ENCODE measurements around the gene DUSP16. TPM values are rescaled to one million over a fixed set of nuclear protein-coding genes. Genes with fewer than 3 reads are reported as not detected.
A peak's percentile ranks its signal among the peaks of the same experiment; 100 is the strongest.

Gene DUSP16
- total RNA-seq, 2 donors from 2014 or later, result 12.9 to 23.4 TPM

GRCh38 chr12:12539028-12539810 lies 23.4 kb downstream of the DUSP16 start:
- no peak for TF ChIP-seq CTCF (IDR thresholded peaks at IDR 0.05)
- Histone ChIP-seq H3K4me3 (no peak overlapping the region), H3K4me1 (ENCODE audit: control insufficient read depth in 1 of 2, low read depth in 2 of 2) (peaks cover 0 to 25% of the 10 kb centered on the region in 2 donors), H3K36me3 (no peaks in the 10 kb centered on the region), H3K27ac (no peak overlapping the region), H3K27me3 (replicated peaks; ENCODE audit: insufficient read depth) (no peaks in the 10 kb centered on the region), H3K9me3 (no peaks in the 10 kb centered on the region)
- DNase-seq (ENCODE audit: low spot score) (no peak), ATAC-seq (ENCODE audit: insufficient number of reproducible peaks, low FRiP score, low read depth) (no peak)

- Histone ChIP-seq H3K9me3 (no peaks in the 10 kb centered on the region), H3K36me3 (no peaks in the 10 kb centered on the region), H3K4me1 (ENCODE audit: control insufficient read depth in 1 of 2, low read depth in 2 of 2) (peaks cover 6 to 32% of the 10 kb centered on the region in 2 donors), H3K27me3 (replicated peaks; ENCODE audit: insufficient read depth) (no peaks in the 10 kb centered on the region), H3K27ac (peak overlapping the region in 1 of 2 donors; percentile 13), H3K4me3 (no peak overlapping the region)
- TF ChIP-seq CTCF (IDR thresholded peaks at IDR 0.05), result no peak
- ATAC-seq (ENCODE audit: insufficient number of reproducible peaks, low FRiP score, low read depth) (no peak), DNase-seq (ENCODE audit: low spot score) (no peak)
Measured at GRCh38 chr12:12538535-12538934, 24.1 kb downstream of the DUSP16 start.

GRCh38 chr12:12537421-12537820 lies 25.2 kb downstream of the DUSP16 start:
- TF ChIP-seq CTCF (IDR thresholded peaks at IDR 0.05), result no peak
- ATAC-seq (ENCODE audit: insufficient number of reproducible peaks, low FRiP score, low read depth) (no peak), DNase-seq (ENCODE audit: low spot score) (no peak)
- Histone ChIP-seq H3K27ac (no peak overlapping the region), H3K9me3 (no peaks in the 10 kb centered on the region), H3K4me1 (ENCODE audit: control insufficient read depth in 1 of 2, low read depth in 2 of 2) (peaks cover 13 to 43% of the 10 kb centered on the region in 2 donors), H3K27me3 (replicated peaks; ENCODE audit: insufficient read depth) (no peaks in the 10 kb centered on the region), H3K36me3 (no peaks in the 10 kb centered on the region), H3K4me3 (no peak overlapping the region)

GRCh38 chr12:12534975-12535374 lies 27.7 kb downstream of the DUSP16 start:
- no peak for ATAC-seq (ENCODE audit: insufficient number of reproducible peaks, low FRiP score, low read depth)

More at GRCh38 chr12:12534975-12535374, 27.7 kb downstream of the DUSP16 start:
- no peak overlapping the region for H3K4me3 ChIP-seq
- no peak overlapping the region for H3K27ac ChIP-seq
- DNase-seq (ENCODE audit: low spot score), result no peak
- H3K27me3 ChIP-seq (replicated peaks; ENCODE audit: insufficient read depth), result no peaks in the 10 kb centered on the region
- no peaks in the 10 kb centered on the region for H3K36me3 ChIP-seq
- no peaks in the 10 kb centered on the region for H3K9me3 ChIP-seq
- H3K4me1 ChIP-seq (ENCODE audit: control insufficient read depth in 1 of 2, low read depth in 2 of 2), result peaks cover 13 to 45% of the 10 kb centered on the region in 2 donors
- no peak for TF ChIP-seq CTCF (IDR thresholded peaks at IDR 0.05)

Measured in thoracic aorta (tissue), 2 donors.